HG03135 (cell line): ENCODE results near the gene KCNMB4.

Experiments
- ATAC-seq: cut with Tn5 transposase; IDR thresholded peaks from one replicate; pipeline ENCODE4 v1.9.1; 2021; ENCODE audit warnings: mild to moderate bottlenecking, moderate library complexity; ENCODE audit not compliant: unreplicated experiment

The KCNMB4 gene

DNA sequence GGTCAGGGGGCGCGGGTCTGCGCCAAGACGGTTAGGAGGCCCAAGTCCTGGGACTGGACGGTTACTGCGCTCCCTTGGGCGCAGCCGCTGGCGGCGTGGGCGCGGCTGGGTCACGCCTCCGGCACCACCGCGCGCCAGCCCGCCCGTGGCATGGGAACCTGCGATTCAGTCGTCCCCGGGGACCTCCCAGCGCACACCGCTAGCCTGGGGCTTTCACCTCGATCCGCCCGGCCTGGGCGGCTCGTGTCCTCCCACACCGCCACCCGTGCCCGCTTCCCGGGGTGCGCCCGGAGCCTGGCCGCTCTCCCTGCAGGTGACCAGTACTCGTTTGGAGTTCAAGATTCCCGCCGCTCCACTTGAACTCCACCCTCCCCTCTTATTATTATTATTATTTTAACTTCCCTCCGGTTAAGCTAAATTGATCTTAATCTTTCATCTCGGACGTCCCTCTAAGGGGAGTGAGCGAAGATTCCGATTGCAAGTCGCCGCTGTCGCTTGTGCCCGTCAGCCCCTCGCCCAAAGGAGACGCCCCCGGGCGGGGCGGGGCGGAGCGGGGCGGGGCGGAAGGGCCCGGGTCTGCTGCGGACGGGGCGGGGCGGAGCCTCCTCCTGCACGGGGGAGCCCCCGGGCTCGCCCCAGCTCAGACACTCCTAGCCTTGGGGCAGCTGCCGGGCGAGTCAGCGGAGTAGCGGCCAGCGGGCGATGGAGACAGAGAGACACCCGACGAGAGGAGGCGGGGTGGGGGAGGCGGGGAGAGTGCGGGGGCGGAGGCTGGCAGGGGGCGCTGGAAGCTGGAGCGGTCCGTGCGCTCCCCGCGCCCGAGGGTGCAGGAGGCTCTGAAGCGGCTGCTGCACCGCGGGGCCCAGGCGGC lies at the start of gene KCNMB4:
Gene KCNMB4, plus strand, starts transcription at position 643 of the 871 bp plus-strand sequence. CDS start 445 bp downstream, outside the sequence.
- peak; percentile 80 for ATAC-seq

- peak; percentile 82 for ATAC-seq
Measured at GRCh38 chr12:70317781-70318180, 48.3 kb upstream of the KCNMB4 start.

GRCh38 chr12:70319605-70320004 lies 46.5 kb upstream of the KCNMB4 start:
- no peak for ATAC-seq

- no peak for ATAC-seq
Measured at GRCh38 chr12:70321191-70321590, 44.9 kb upstream of the KCNMB4 start.

DNA sequence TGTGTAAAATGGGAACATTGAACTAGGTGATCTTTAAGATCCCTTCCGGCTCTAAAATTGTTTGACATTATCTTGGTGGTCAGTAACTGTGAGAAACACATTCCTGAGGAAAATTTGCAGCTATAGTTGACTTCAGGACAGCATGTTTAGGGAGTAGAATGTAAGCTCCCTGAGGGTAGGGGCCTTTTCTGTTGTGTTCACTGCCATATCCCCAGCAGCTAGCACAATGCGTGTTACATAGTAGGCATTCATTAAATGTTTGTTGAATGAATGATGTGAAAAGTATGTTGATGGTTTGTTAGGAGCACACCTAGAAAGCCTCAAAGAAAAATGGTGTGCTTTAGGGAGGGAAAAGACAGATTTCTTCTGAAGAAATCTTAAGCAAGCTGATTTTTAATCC lies 38.5 kb upstream of the KCNMB4 start:
- no peak for ATAC-seq

- ATAC-seq = no peak
Measured at GRCh38 chr12:70329728-70330127, 36.4 kb upstream of the KCNMB4 start.

DNA sequence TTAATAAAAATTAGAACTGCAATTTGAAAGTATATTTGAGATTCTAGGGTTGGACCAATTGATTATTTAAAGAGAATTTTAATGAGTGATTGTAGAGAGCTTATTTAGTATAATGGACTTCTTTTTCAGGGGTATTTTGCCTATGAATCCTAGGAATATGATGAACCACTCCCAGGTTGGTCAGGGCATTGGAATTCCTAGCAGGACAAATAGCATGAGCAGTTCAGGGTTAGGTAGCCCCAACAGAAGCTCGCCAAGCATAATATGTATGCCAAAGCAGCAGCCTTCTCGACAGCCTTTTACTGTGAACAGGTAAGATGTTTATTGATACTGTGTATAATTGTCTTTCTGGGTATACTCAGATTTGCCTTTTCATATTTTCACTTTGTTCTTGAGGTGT lies 35.9 kb upstream of the KCNMB4 start:
- no peak for ATAC-seq

- no peak for ATAC-seq
Measured at GRCh38 chr12:70332236-70332635, 33.9 kb upstream of the KCNMB4 start.

- ATAC-seq = no peak
Measured at GRCh38 chr12:70334742-70335141, 31.3 kb upstream of the KCNMB4 start.

- no peak for ATAC-seq
Measured at GRCh38 chr12:70338531-70338930, 27.6 kb upstream of the KCNMB4 start.

DNA sequence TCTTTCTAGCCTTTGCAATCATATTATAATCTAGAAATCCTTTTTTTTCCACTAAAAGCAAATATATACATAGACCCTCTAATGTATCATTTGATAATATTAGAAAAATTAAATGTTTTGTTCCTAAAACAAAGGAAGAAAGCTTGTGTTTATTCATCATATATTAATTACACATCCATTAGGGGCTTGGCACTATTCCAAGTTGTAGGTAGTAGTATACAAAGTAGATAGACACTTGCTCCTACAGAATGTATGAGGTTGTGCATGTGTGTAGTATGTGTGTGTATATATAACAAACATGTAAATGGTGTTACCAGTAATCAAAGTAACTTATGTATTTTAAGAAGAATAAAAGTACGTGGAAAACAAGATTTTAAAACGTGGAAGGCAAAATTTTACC lies 15.0 kb upstream of the KCNMB4 start:
- ATAC-seq = no peak

DNA sequence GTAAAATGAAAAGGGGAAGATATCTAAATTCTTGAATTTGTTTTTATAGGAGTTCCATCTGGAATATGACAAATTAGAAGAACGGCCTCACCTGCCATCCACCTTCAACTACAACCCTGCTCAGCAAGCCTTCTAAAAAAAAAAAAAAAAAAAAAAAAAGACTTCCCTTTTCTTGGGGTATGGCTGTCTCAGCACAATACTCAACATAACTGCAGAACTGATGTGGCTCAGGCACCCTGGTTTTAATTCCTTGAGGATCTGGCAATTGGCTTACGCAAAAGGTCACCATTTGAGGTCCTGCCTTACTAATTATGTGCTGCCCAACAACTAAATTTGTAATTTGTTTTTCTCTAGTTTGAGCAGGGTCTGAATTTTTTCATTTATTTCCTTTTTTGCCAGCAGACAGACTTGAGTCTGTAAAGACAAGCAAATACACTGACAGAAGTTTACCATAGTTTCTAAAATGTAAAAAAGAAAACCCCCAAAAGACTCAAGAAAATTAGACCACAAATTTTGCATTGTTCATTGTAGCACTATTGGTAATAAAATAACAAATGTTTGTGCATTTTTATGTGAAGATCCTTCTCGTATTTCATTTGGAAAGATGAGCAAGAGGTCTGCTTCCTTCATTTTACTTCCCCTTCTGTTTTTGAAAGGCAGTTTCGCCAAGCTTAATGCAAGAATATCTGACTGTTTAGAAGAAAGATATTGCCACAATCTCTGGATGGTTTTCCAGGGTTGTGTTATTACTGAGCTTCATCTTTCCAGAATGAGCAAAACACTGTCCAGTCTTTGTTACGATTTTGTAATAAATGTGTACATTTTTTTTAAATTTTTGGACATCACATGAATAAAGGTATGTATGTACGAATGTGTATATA lies 12.1 kb upstream of the KCNMB4 start:
- no peak for ATAC-seq

GRCh38 chr12:70354787-70355186 lies 11.3 kb upstream of the KCNMB4 start:
- ATAC-seq = no peak

GRCh38 chr12:70355972-70356371 lies 10.1 kb upstream of the KCNMB4 start:
- no peak for ATAC-seq

DNA sequence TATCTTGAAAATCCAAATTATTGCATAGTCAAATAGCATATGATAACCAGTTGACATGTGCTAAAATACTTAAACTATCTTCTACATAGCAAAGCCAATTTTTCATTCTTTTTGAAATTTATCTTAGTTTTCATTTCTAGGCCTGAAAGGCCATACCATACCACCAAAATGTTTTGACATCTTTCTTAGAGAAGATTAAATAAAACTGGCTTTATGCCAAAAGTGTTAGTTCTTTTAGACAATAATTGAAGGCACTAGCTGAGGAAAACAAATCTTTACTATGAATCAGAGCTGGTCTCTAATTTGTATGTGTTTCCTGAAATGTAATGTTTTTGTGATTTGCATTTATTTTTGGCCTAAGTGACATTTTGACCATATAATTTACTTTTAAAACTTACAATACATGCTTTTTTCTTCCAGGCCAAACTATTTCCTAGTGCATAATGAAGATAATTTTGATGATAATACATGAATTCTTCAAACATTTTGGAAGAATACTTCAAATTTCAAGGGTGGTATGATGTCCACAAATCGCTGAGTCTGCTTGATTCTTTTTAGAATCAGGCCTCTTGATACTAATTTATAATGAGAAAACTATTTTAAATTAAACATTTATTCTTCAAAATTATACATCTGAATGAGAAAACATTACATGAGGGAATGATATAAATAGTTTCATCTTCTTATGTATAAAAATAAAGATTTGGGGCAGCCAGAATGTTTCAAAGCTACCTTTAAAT lies 6.5 kb upstream of the KCNMB4 start:
- no peak for ATAC-seq

DNA sequence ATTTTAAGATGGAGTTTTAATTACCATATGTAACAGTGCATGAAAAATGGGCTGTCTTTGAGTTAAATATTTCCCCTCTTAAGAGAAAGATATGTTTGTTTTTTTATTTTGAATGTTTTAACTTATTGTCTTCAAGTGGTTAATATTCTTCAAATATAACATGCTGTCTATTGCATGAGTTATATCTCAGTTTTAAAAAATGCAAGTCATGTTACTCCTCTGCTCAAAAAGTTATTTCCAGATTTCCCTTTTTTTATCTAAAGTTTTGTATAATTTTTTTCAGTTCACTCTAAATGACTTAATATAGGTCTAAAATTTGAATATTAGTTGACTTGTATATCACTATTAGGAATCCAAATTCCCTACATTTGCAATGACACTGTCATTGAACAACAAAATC lies 5.9 kb upstream of the KCNMB4 start:
- no peak for ATAC-seq

GRCh38 chr12:70364695-70365397 lies 1.2 kb upstream of the KCNMB4 start:
- no peak for ATAC-seq

- no peak for ATAC-seq
Measured at GRCh38 chr12:70365398-70365647, 767 bp upstream of the KCNMB4 start.

DNA sequence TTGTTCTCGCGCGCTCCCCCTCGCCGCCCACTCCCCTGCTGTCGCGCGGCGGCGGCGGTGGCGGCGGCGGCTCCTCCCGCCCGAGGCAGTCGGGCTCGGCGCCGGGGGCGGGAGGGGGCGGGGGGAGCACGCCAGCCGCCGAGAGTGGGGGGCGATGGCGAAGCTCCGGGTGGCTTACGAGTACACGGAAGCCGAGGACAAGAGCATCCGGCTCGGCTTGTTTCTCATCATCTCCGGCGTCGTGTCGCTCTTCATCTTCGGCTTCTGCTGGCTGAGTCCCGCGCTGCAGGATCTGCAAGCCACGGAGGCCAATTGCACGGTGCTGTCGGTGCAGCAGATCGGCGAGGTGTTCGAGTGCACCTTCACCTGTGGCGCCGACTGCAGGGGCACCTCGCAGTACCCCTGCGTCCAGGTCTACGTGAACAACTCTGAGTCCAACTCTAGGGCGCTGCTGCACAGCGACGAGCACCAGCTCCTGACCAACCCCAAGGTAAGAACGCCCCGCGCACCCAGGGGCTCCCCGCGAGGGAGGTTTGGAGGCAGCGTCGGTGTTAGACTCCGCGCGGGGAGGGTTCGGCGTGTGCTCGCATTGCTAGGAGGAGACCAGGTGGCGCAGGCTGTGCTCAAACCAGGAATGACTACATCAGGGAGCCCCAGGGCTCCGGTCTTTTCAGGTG lies 629 bp downstream of the KCNMB4 start:
- peak; percentile 50 for ATAC-seq
